ENCODE measurements around the gene STAB2. TPM values are rescaled to one million over a fixed set of nuclear protein-coding genes. Genes with fewer than 3 reads are reported as not detected.

STAB2 gene
- total and polyA plus RNA-seq, 2 of the 8 experiments (the other 6 are each of a cell fraction or from before 2014, with no cell fraction given): not detected

DNA sequence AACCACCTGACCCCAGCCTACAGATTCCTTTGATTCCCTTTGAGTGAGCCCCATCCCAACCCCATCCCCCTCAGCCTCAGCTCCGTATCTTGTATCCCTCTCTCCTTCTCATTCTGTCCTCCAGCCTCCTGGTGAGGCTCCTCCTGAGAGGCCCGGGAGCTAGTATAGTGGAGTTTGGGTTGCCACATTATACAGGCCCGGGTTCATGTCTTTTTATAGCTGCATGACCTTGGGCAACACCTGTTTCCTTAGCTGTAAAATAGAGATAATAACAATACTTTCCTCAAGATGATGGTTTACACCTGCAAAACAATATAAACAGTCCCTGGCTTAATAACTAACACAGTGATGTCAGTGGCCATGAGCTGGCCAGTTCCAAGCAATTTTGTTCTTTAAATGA is 89.8 kb downstream of the STAB2 start:
- H3K23ac ChIP-seq (ENCODE audit: insufficient read length): no peak overlapping the region
- no peaks in the 10 kb centered on the region for H3K27me3 ChIP-seq (replicated peaks in 1 of 4; ENCODE audit: control insufficient read depth in 3 of 4, extremely low read depth in 1 of 4, insufficient read depth in 3 of 4, low read length in 3 of 4)
- no peak overlapping the region for H3K18ac ChIP-seq (ENCODE audit: extremely low read depth, low read length)
- TF ChIP-seq RFX5 (IDR thresholded peaks at IDR 0.05; ENCODE audit: borderline replicate concordance, low read depth, low read length): no peak
- no peak for TF ChIP-seq BCL11A (IDR thresholded peaks at IDR 0.05; ENCODE audit: low read depth in 2 of 2, low read length in 2 of 2)
- no peak overlapping the region for H3K14ac ChIP-seq (ENCODE audit: insufficient read length)
- H3K56ac ChIP-seq (replicated peaks; ENCODE audit: insufficient read length, low read depth, low read length): no peak overlapping the region
- H3K9me3 ChIP-seq (ENCODE audit: insufficient read depth in 2 of 2, low read depth in 1 of 2, low read length in 1 of 2): no peaks in the 10 kb centered on the region
- no peak overlapping the region for H2BK5ac ChIP-seq (ENCODE audit: low read depth, low read length)
- no peak overlapping the region for H2AK5ac ChIP-seq (ENCODE audit: low read depth, low read length)
- H3K4me1 ChIP-seq (replicated peaks in 1 of 4; ENCODE audit: control insufficient read depth in 3 of 4, insufficient read depth in 4 of 4, low read length in 3 of 4): peaks cover 0 to 4% (median 1%) of the 10 kb centered on the region in 4 experiments; a peak in 2 of 7 replicates
- H4K91ac ChIP-seq (replicated peaks; ENCODE audit: insufficient read length, low read length): no peak overlapping the region
- ChIA-PET POLR2A (ENCODE audit: partially characterized antibody) (interaction anchor here (0.5 to 0.6 kb wide), 2 partner anchors 9 to 15 kb away, joined by 3 read pairs; no protein-coding TSS in a partner anchor), CTCF (ENCODE audit: partially characterized antibody) (interaction anchor here (1.2 to 1.9 kb wide), 3 partner anchors 23 to 74 kb away, joined by 3 to 5 read pairs (median 5); no protein-coding TSS in a partner anchor)
- no peak overlapping the region for H4K8ac ChIP-seq (ENCODE audit: extremely low read depth, insufficient read depth, low read length)
- H4K20me1 ChIP-seq (replicated peaks in 1 of 2; ENCODE audit: control insufficient read depth in 1 of 2, insufficient read depth in 2 of 2, low read length in 2 of 2): no peaks in the 10 kb centered on the region
- no peak for DNase-seq (ENCODE audit: low read depth in 1 of 2, low spot score in 2 of 2)
- H2BK120ac ChIP-seq (replicated peaks; ENCODE audit: low read depth, low read length): no peak overlapping the region
- no peak overlapping the region for H2BK12ac ChIP-seq (ENCODE audit: low read depth, low read length)
- H3K36me3 ChIP-seq (ENCODE audit: control insufficient read depth in 2 of 4, insufficient read depth in 4 of 4, low read length in 3 of 4): no peaks in the 10 kb centered on the region
- H2BK15ac ChIP-seq (ENCODE audit: low read length): no peak overlapping the region
- H3K4ac ChIP-seq (replicated peaks; ENCODE audit: insufficient read length, low read depth, low read length): no peak overlapping the region
- H3K79me1 ChIP-seq (ENCODE audit: low read depth, low read length): no peaks in the 10 kb centered on the region
- no peak overlapping the region for H3K27ac ChIP-seq (ENCODE audit: low read depth, low read length)
- H3K4me3 ChIP-seq (ENCODE audit: extremely low read depth in 1 of 4, insufficient read depth in 2 of 4, low read depth in 3 of 4, low read length in 4 of 4): no peak overlapping the region
- no peaks in the 10 kb centered on the region for H3K23me2 ChIP-seq (ENCODE audit: low read depth, low read length)
- 80% methylated on average over 3 of the region's 3 CpGs; no CpG with 5 or more reads in 1 of the 2 experiments for WGBS, 2 experiments (ENCODE audit: extremely low coverage in 1 of 2, insufficient coverage in 1 of 2, insufficient read length in 1 of 2, insufficient replicate concordance in 2 of 2, low coverage in 1 of 2, low lambda C conversion rate in 2 of 2, missing lambda C conversion rate in 1 of 2)
- H2AFZ ChIP-seq (ENCODE audit: low read length): no peak overlapping the region
- FAIRE-seq: no peak
- no peak overlapping the region for H3K4me2 ChIP-seq (ENCODE audit: insufficient read depth in 1 of 2, low read depth in 2 of 2, low read length in 2 of 2)
- no peaks in the 10 kb centered on the region for H3K79me2 ChIP-seq (ENCODE audit: control insufficient read depth in 1 of 2, insufficient read depth in 2 of 2, low read length in 2 of 2)
- no peak overlapping the region for H4K5ac ChIP-seq (ENCODE audit: insufficient read length, low read depth, low read length)
- no peak overlapping the region for H2BK20ac ChIP-seq (ENCODE audit: low read length)
- no peak overlapping the region for H3K9ac ChIP-seq (replicated peaks in 1 of 4; ENCODE audit: extremely low read depth in 1 of 4, low read depth in 3 of 4, low read length in 3 of 4)
